K562 (cell line): ENCODE measurements around the gene NTPCR. TPM values are rescaled to one million over a fixed set of nuclear protein-coding genes. Genes with fewer than 3 reads are reported as not detected.

Source experiments
- ATAC-seq: fragments of 200-7000 bp; cut with Tn5 transposase; 3 replicates; pipeline ENCODE4 v1.9.1; 2020; ENCODE audit warnings: moderate library complexity
- BruUV-seq: library from RNA; stranded (reverse); fragments of 400-500 nt; replicated peaks from 2 replicates; lab custom pipeline; 2021; lab: Mats Ljungman, UMichigan
- CTCF ChIA-PET: fragments of 300-600 bp; formaldehyde crosslinking; extraction: SDS; loops from one replicate; lab custom pipeline; 2021; ENCODE audit warnings: low intra/inter-chr PET ratio; lab: Yijun Ruan, JAX
- POLR2A ChIA-PET: fragments of 300-600, 350-650 bp; sonication (Branson Sonifier 250); formaldehyde crosslinking; extraction: SDS; loops from one replicate; lab custom pipeline; 2021; ENCODE audit warnings: antibody characterized with exemption, inconsistent platforms; lab: Yijun Ruan, JAX
- DNase-seq, 4 experiments: peaks; one replicate each; pipeline versions ENCODE4 v3.0.0 to v3.0.0-alpha.2; 2011 to 2018; ENCODE audit warnings: low spot score in 3 of 4, mixed read lengths in 3 of 4; ENCODE audit errors: extremely low read depth in 1 of 4
- FAIRE-seq: peaks from 2 replicates; lab custom pipeline; 2011; peaks lifted over from hg19 to GRCh38; lab: Jason Lieb, UNC
- H2AFZ ChIP-seq: 2 replicates; pipeline ENCODE4 v1.6.0; 2011; ENCODE audit warnings: low read depth, low read length, control low read depth, inconsistent platforms
- H3K27ac ChIP-seq: fragments of 200-600 bp; 3 replicates; pipeline ENCODE4 v1.8.0; 2011; ENCODE audit warnings: low read depth, mild to moderate bottlenecking, control low read depth, inconsistent platforms, low read length, moderate library complexity, mixed read lengths; ENCODE audit errors: extremely low read depth
- H3K27me3 ChIP-seq, 2 experiments: fragments of 300-600 bp in 1 of 2; 2 replicates in 1 of 2; 3 replicates in 1 of 2; pipeline versions ENCODE4 v1.6.0 to v1.8.0; 2011; ENCODE audit warnings: inconsistent platforms in 2 of 2, low read length in 2 of 2, mild to moderate bottlenecking in 1 of 2, mixed read lengths in 1 of 2, moderate library complexity in 1 of 2; ENCODE audit not compliant: control insufficient read depth in 2 of 2, insufficient read depth in 2 of 2
- H3K36me3 ChIP-seq: fragments of 300-600 bp; 3 replicates; pipeline ENCODE4 v1.8.0; 2011; ENCODE audit warnings: mild to moderate bottlenecking, low read length, inconsistent platforms; ENCODE audit not compliant: control insufficient read depth, insufficient read depth
- H3K4me1 ChIP-seq, 2 experiments: fragments of 200-600 bp in 1 of 2; replicated peaks in 1 of 2; 2 replicates in 1 of 2; 3 replicates in 1 of 2; pipeline versions ENCODE4 v1.5.1 to v1.8.0; 2011; ENCODE audit warnings: inconsistent platforms in 2 of 2, low read length in 2 of 2, mild to moderate bottlenecking in 1 of 2, mixed read lengths in 1 of 2, moderate library complexity in 1 of 2; ENCODE audit not compliant: control insufficient read depth in 2 of 2, insufficient read depth in 2 of 2
- H3K4me2 ChIP-seq: 2 replicates; pipeline ENCODE4 v1.6.1; 2011; ENCODE audit warnings: low read length, control low read depth, inconsistent platforms, mixed read lengths; ENCODE audit not compliant: insufficient read depth
- H3K4me3 ChIP-seq: fragments of 200-600 bp; sonication (generic), shearing (Covaris generic); 2 replicates; pipeline ENCODE4 v1.5.1; 2016; ENCODE audit warnings: control low read depth, inconsistent platforms
- H3K79me2 ChIP-seq: fragments of 200-600 bp; 3 replicates; pipeline ENCODE4 v1.8.0; 2011; ENCODE audit warnings: low read length, inconsistent platforms; ENCODE audit not compliant: control insufficient read depth, insufficient read depth
- H3K9ac ChIP-seq, 2 experiments: 2 replicates each; pipeline versions ENCODE4 v1.6.0 to v1.6.1; 2011; ENCODE audit warnings: low read depth in 2 of 2, low read length in 2 of 2, control low read depth in 1 of 2, inconsistent platforms in 1 of 2, mild to moderate bottlenecking in 1 of 2, mixed read lengths in 1 of 2; ENCODE audit not compliant: insufficient read depth in 1 of 2
- H3K9me1 ChIP-seq: one replicate; pipeline ENCODE4 v1.6.0; 2011; ENCODE audit warnings: inconsistent platforms, mild to moderate bottlenecking, low read length, moderate library complexity; ENCODE audit not compliant: control insufficient read depth, insufficient read depth
- H3K9me3 ChIP-seq: replicated peaks from 2 replicates; pipeline ENCODE4 v1.5.1; 2011; ENCODE audit warnings: low read depth, low read length, inconsistent platforms; ENCODE audit not compliant: control insufficient read depth, insufficient read depth
- H4K20me1 ChIP-seq: replicated peaks from 2 replicates; pipeline ENCODE4 v1.6.1; 2011; ENCODE audit warnings: low read length, inconsistent platforms, mixed read lengths; ENCODE audit not compliant: control insufficient read depth, insufficient read depth
- CBFB ChIP-seq: sonication (generic); formaldehyde crosslinking; IDR thresholded peaks from 2 replicates; pipeline ENCODE4 v1.4.0; 2020; ENCODE audit warnings: mild to moderate bottlenecking, missing genetic modification reagents
- ESRRA ChIP-seq: fragments of 450-650 bp; IDR thresholded peaks from 2 replicates; pipeline ENCODE4 v1.6.1; 2014; ENCODE audit warnings: low read depth, mild to moderate bottlenecking, moderate library complexity, borderline replicate concordance
- JUND ChIP-seq, 2 experiments: IDR thresholded peaks; 2 replicates in 1 of 2; 3 replicates in 1 of 2; pipeline ENCODE4 v1.6.1; 2011; ENCODE audit warnings: borderline replicate concordance in 2 of 2, low read depth in 2 of 2, low read length in 2 of 2, improper control_type of control experiment in 1 of 2, missing biosample characterization in 1 of 2, missing genetic modification characterization in 1 of 2, missing genetic modification reagents in 1 of 2
- ZNF197 ChIP-seq: fragments of 200-800 bp; sonication (Bioruptor generic); IDR thresholded peaks from 2 replicates; pipeline ENCODE4 v1.6.1; 2016; ENCODE audit warnings: low read depth, missing genetic modification characterization, missing compliant biosample characterization
- WGBS: fragments of 100-300 bp; shearing (Covaris generic); methylation state at CpG from one replicate; pipeline ENCODE4 v1.1.6; 2016; ENCODE audit warnings: low coverage, mixed read lengths; ENCODE audit not compliant: insufficient coverage; ENCODE audit errors: missing lambda C conversion rate; 5-methylcytosine and 5-hydroxymethylcytosine counted together
- in situ Hi-C: fragments of 300-500 bp; cut with MboI; formaldehyde crosslinking; loops from 4 replicates; pipeline ENCODE4 v1.15.0; 2018; ENCODE audit warnings: inconsistent platforms, mixed read lengths
- intact Hi-C: fragments of 100-400 bp; cut with micrococcal nuclease; formaldehyde crosslinking; loops from 2 replicates; pipeline ENCODE4 v1.14.2; 2022
- polyA plus RNA-seq, 8 experiments: library from polyadenylated mRNA; depleted of rRNA in 4 of 8; stranded (reverse) in 5 of 8; unstranded in 3 of 8; fragments of >200 nt; fragmentation: Nextera tagmentation in 2 of 8; fragmentation: Illumina TruSeq in 1 of 8; extraction: Ambion mirVana in 2 of 8; extraction: Trizol in 1 of 8; gene quantifications; 2 replicates each; pipeline versions ENCODE4 v1.2.1 to v1.2.3, GENCODE V29; 2011 to 2014; ENCODE audit warnings: inconsistent platforms in 1 of 8, missing spikeins in 1 of 8
- total RNA-seq, 7 experiments: library from RNA; depleted of rRNA in 6 of 7; stranded (reverse); fragments of >200 nt in 6 of 7; fragmentation: Illumina TruSeq in 2 of 7; extraction: Trizol in 2 of 7; gene quantifications; 2 replicates each; pipeline versions ENCODE4 v1.2.1 to v1.2.3, GENCODE V29; 2011 to 2021; ENCODE audit warnings: low replicate concordance in 1 of 7
- TF ChIP-seq, protein P1 (sequence below): fragments of 250-450 bp; sonication (Bioruptor Pico); IDR thresholded peaks from 2 replicates; pipeline ENCODE4 v1.5.1; 2021; ENCODE audit warnings: mild to moderate bottlenecking
- TF ChIP-seq, protein P2 (sequence below), 2 experiments: fragments of 450-650 bp in 1 of 2; sonication (generic) in 1 of 2; formaldehyde crosslinking in 1 of 2; IDR thresholded peaks in 1 of 2; conservative IDR thresholded peaks in 1 of 2; 2 replicates each; pipeline versions ENCODE4 v1.6.1 to v1.8.1; 2016 to 2023; ENCODE audit warnings: mild to moderate bottlenecking in 2 of 2, moderate library complexity in 2 of 2, inconsistent platforms in 1 of 2, missing genetic modification reagents in 1 of 2

NTPCR gene
- total and polyA plus RNA-seq, 9 of the 15 experiments (the other 6 are each of a cell fraction or from before 2014, with no cell fraction given) = 19.3 to 105 (median 48.8) TPM

DNA sequence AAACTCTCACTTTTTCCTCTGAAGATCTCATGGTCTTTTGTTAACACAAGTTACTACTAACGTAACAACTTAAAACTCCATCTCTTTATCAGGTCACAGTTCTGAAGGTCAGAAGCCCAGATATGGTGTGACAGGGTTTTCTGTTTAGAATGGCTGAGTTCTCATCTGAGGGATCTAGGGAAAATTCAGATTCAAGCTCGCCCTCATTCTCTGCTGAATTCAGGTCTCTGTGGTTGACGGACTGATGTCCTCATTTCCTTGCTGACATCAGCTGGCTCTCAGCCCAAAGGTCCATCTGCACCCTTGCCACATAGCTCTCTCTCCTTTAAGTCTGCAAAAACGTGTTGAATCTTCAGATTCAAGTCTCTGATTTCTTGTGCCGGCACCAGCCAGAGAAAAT, 6.1 kb upstream of the NTPCR start:
- H3K27ac ChIP-seq = no peak overlapping the region
- H3K4me2 ChIP-seq = no peak overlapping the region
- TF ChIP-seq CBFB (CRISPR knock-in tag) (no peak), JUND (IDR thresholded peaks at IDR 0.05; ENCODE audit: borderline replicate concordance, low read depth, low read length) (0 out of 2 replicates have a peak, but pooled peaks have one; percentile 14), JUND (tag; IDR thresholded peaks at IDR 0.05; ENCODE audit: borderline replicate concordance, low read depth, low read length) (no peak), ZNF197 (no peak), ESRRA (0 out of 2 replicates have a peak, but pooled peaks have one; percentile 18)
- TF ChIP-seq, protein P1, sequence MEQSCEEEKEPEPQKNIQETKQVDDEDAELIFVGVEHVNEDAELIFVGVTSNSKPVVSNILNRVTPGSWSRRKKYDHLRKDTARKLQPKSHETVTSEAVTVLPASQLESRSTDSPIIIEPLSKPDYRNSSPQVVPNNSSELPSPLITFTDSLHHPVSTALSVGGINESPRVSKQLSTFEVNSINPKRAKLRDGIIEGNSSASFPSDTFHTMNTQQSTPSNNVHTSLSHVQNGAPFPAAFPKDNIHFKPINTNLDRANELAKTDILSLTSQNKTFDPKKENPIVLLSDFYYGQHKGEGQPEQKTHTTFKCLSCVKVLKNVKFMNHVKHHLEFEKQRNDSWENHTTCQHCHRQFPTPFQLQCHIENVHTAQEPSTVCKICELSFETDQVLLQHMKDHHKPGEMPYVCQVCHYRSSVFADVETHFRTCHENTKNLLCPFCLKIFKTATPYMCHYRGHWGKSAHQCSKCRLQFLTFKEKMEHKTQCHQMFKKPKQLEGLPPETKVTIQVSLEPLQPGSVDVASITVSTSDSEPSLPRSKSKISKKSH (CRISPR knock-in tag) = no peak
- TF ChIP-seq, protein P2, sequence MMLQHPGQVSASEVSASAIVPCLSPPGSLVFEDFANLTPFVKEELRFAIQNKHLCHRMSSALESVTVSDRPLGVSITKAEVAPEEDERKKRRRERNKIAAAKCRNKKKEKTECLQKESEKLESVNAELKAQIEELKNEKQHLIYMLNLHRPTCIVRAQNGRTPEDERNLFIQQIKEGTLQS (IDR thresholded peaks at IDR 0.05) = peak; percentile 21; the same call in 1 of the 2 replicates
- TF ChIP-seq, protein P2 (CRISPR knock-in tag; conservative IDR thresholded peaks at IDR 0.05) = no peak
- H4K20me1 ChIP-seq = no peaks in the 10 kb centered on the region
- ChIA-PET POLR2A (no interaction called here), CTCF (no interaction called here)
- no peaks in the 10 kb centered on the region for H3K27me3 ChIP-seq
- intact Hi-C loops = no loop called here
- no peak overlapping the region for H3K4me3 ChIP-seq
- H3K9me1 ChIP-seq = no peaks in the 10 kb centered on the region
- peaks cover 0 to 7% of the 10 kb centered on the region in 2 experiments; a peak in 3 of 5 replicates for H3K4me1 ChIP-seq
- ATAC-seq (no peak), DNase-seq (no peak), FAIRE-seq (no peak)
- 18% methylated on average over 5 of the region's 5 CpGs for WGBS
- H3K79me2 ChIP-seq = no peaks in the 10 kb centered on the region
- no peak overlapping the region for H3K9ac ChIP-seq
- H3K36me3 ChIP-seq = no peaks in the 10 kb centered on the region
- in situ Hi-C loops = no loop called here
- no peak overlapping the region for H2AFZ ChIP-seq
- BruUV-seq = no TSS peak
- H3K9me3 ChIP-seq = no peaks in the 10 kb centered on the region
